HG03342 (cell line): ENCODE measurements around the gene RHCG.

Experiments used
- ATAC-seq: cut with Tn5 transposase; IDR thresholded peaks from one replicate; pipeline ENCODE4 v1.9.1; 2021; ENCODE audit warnings: mild to moderate bottlenecking, moderate library complexity; ENCODE audit not compliant: unreplicated experiment

RHCG gene

GRCh38 chr15:89446255-89446891, 50.0 kb downstream of the RHCG start:
- ATAC-seq = no peak

GRCh38 chr15:89445518-89445917, 50.9 kb downstream of the RHCG start:
- no peak for ATAC-seq

- ATAC-seq = no peak
Observed at GRCh38 chr15:89444241-89445225, 51.9 kb downstream of the RHCG start.

- ATAC-seq = no peak
Observed at GRCh38 chr15:89443581-89443980, 52.8 kb downstream of the RHCG start.

GRCh38 chr15:89442671-89443307, 53.6 kb downstream of the RHCG start:
- peak; percentile 39 for ATAC-seq

- no peak for ATAC-seq
Observed at GRCh38 chr15:89442155-89442554, 54.2 kb downstream of the RHCG start.

GRCh38 chr15:89441295-89441812, 55.0 kb downstream of the RHCG start:
- peak; percentile 98 for ATAC-seq

GRCh38 chr15:89439764-89440163, 56.6 kb downstream of the RHCG start:
- ATAC-seq = no peak

GRCh38 chr15:89436560-89437311, 59.6 kb downstream of the RHCG start:
- no peak for ATAC-seq

GRCh38 chr15:89435362-89435761, 61.0 kb downstream of the RHCG start:
- no peak for ATAC-seq

- no peak for ATAC-seq
Observed at GRCh38 chr15:89433686-89434085, 62.7 kb downstream of the RHCG start.

GRCh38 chr15:89430530-89431341, 65.6 kb downstream of the RHCG start:
- ATAC-seq = peak; percentile 93

- no peak for ATAC-seq
Observed at GRCh38 chr15:89429986-89430385, 66.4 kb downstream of the RHCG start.

GRCh38 chr15:89429023-89429422, 67.4 kb downstream of the RHCG start:
- ATAC-seq = no peak

GRCh38 chr15:89428246-89428645, 68.1 kb downstream of the RHCG start:
- ATAC-seq = no peak

- no peak for ATAC-seq
Observed at GRCh38 chr15:89426500-89426899, 69.9 kb downstream of the RHCG start.

GRCh38 chr15:89423981-89424380, 72.4 kb downstream of the RHCG start:
- ATAC-seq = no peak
